GM18526 (cell line): ENCODE results near the gene SIDT1.

Experiments
- POLR2A ChIP-seq: IDR thresholded peaks from 3 replicates; pipeline ENCODE4 v1.6.1; 2011; ENCODE audit not compliant: insufficient read length; ENCODE audit errors: extremely low read depth

Gene SIDT1

GRCh38 chr3:113630956-113631542 is 98.7 kb downstream of the SIDT1 start:
- TF ChIP-seq POLR2A, result no peak

- TF ChIP-seq POLR2A, result no peak
These were observed 99.2 kb downstream of the SIDT1 start for GRCh38 chr3:113631573-113631972.

GRCh38 chr3:113634782-113635474 is 102.6 kb downstream of the SIDT1 start:
- TF ChIP-seq POLR2A, result no peak

GRCh38 chr3:113637756-113638155 is 105.4 kb downstream of the SIDT1 start:
- TF ChIP-seq POLR2A, result no peak

GRCh38 chr3:113638910-113639309 is 106.6 kb downstream of the SIDT1 start:
- TF ChIP-seq POLR2A, result no peak

GRCh38 chr3:113643583-113643982 is 111.2 kb downstream of the SIDT1 start:
- no peak for TF ChIP-seq POLR2A

- TF ChIP-seq POLR2A, result no peak
These were observed 116.2 kb downstream of the SIDT1 start for GRCh38 chr3:113648524-113648923.

GRCh38 chr3:113649174-113649845 is 117.0 kb downstream of the SIDT1 start:
- no peak for TF ChIP-seq POLR2A

GRCh38 chr3:113654310-113654709 is 122.0 kb downstream of the SIDT1 start:
- no peak for TF ChIP-seq POLR2A

GRCh38 chr3:113654851-113655250 is 122.5 kb downstream of the SIDT1 start:
- no peak for TF ChIP-seq POLR2A

- TF ChIP-seq POLR2A, result no peak
These were observed 125.8 kb downstream of the SIDT1 start for GRCh38 chr3:113658107-113658506.

- no peak for TF ChIP-seq POLR2A
These were observed 126.8 kb downstream of the SIDT1 start for GRCh38 chr3:113659101-113659541.

GRCh38 chr3:113659996-113660395 is 127.6 kb downstream of the SIDT1 start:
- TF ChIP-seq POLR2A, result no peak

- TF ChIP-seq POLR2A, result no peak
These were observed 128.1 kb downstream of the SIDT1 start for GRCh38 chr3:113660458-113660857.

- TF ChIP-seq POLR2A, result no peak
These were observed 128.5 kb downstream of the SIDT1 start for GRCh38 chr3:113660896-113661295.

GRCh38 chr3:113662824-113663223 is 130.5 kb downstream of the SIDT1 start:
- no peak for TF ChIP-seq POLR2A

GRCh38 chr3:113663324-113663750 is 131.0 kb downstream of the SIDT1 start:
- no peak for TF ChIP-seq POLR2A

GRCh38 chr3:113663761-113664160 is 131.4 kb downstream of the SIDT1 start:
- no peak for TF ChIP-seq POLR2A
